ENCODE data around the gene ACOXL.

Gene ACOXL

DNA sequence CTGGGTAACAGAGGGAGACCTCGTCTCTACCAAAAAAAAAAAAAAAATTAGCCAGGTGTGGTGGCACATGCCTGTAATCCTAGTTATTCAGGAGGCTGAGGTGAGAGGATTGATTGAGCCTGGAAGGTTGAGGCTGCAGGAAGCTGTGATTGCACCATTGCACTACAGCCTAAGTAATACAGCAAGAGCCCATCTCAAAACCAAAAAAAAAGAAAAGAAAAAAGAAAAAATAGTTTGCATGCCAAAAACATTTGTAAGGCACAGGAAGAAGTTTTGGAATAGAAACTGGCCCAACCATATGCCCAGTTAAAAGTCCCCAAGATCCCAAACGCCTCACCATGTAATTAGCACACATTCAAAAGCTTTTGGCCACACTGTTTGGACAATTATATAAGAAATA, 13.4 kb upstream of the ACOXL start:
- no peak for DNase-seq

DNA sequence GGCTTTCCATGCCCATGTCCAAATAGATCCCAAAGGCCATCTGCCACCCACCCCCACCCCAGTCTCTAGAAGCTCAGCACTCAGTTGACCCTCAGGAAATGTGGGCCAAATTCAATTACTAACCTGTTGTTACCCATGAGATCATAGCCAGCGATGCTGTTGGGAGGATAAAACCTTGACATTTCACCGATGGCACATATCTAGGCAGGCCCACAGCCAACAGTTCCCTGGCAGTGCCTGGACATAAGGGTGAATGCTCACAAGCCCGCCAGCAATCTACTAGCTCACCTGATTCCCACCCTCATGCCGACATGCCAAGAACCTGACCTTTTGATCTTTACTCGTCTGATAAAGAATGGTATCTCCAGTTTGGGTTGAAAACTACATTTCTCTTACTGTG, 11.8 kb upstream of the ACOXL start:
- no peak for DNase-seq

DNA sequence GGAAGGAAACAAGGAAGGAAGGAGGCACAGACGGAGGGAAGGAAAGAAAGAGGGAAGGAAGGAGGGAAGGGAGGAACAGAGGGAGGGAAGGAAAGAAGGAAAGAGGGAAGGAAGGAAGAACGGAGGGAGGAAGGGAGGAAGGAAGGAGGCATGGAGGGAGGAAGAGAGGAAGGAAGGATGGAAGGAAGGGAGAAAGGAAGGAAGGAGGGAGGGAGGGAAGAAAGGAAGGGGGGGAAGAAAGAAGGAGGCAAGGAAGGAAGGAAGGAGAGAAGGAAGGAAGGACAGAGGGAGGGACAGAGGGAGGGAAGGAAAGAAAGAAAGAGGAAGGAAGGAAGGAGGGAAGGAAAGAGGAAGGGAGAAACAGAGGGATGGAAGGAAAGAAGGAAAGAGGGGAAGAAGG, 7.6 kb upstream of the ACOXL start:
- DNase-seq = no peak

DNA sequence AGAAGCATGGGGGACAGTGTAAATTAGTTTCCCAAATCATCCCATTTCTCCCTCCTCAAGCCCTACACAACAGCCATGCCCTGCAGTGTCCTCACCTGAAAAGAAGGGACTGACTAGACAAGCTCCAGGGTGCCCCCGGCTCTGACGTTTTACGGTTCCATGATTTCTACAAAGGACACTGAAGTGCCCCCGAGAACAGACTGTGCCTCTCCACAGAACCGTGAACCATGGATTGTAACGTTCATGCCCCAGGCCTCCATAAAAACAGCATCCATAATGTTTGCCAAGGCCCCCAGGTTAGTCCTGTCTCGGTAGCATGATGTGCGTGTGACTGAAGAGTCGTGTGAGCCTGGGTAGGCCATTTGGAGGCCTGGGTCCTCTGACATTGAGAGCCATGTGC, 7.0 kb upstream of the ACOXL start:
- DNase-seq = no peak

DNA sequence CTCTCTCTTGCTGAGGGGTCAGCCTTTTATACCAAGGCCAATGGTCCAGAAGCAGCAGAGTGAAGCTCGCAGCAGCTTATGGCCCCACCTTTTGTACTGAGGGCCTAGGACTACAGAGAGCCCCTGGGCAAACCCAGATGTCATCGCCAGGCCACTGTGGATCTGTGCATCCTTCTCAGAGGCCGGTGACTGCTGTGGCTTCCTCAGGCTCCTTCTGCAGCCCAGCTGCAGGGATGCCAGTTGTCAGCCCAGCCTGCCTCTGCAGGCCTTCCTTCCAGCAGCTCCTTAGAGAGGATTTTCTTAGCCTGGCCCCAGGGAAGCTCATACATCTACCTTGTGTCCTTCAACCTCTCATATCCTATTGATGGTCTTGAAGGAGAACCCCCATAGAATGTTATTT, 6.5 kb upstream of the ACOXL start:
- no peak for DNase-seq

DNA sequence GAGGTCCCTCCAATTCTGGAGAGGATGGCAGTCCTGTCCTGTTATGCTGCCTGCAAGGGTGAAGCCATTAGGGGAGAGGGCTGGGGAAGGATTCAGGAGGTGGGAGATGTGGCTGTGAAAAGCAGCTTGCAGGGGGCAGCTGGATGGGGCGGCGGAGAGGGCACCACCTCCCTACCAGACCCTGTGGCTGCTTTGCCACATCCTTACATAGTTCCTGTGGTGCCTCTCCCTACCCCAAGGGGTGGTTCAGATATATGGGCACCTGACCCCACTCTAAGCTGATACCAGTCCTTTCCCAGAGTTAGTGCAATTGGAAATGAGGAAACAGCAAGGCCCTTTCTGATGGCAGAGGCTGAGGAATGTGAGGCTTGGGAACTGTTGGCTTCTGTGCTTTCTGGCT, 6.1 kb upstream of the ACOXL start:
- DNase-seq = no peak

DNA sequence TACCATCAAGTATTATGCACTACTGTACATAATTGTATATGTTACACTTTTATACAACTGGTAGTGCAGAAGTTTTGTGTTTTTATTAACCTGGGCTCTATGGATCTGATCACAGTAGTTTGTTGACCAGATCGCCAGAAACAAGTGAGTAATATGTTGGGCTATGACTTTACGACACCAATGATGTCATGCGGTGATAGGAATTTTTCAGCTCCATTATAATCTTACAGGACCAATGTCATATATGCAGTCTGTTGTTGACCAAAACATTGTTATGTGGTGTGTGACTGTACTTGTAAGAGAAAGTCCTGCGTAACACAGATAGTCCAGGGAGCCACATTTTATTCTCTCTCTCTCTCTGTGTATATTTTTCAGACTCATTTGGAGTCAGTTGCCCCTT, 4.5 kb upstream of the ACOXL start:
- no peak for DNase-seq

DNA sequence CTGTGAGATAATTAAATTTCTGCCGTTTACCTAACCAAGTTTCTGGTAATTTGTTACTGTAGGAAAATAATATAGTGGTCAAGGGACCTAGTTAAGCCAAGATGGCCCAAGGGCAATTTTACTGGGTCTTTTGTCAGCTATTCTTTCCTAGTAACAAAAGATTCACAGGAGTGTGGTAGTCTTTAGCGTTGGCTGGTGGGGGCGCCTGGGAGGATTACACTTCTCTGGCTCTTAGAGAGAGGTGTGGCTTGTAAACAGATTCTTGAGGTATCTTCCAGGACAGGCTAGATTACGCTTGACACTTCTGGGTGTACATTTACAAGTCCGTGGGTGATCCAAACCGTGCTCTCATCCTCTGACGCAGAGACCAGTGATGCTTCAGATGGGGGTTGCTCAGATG, 3.3 kb upstream of the ACOXL start:
- no peak for DNase-seq

DNA sequence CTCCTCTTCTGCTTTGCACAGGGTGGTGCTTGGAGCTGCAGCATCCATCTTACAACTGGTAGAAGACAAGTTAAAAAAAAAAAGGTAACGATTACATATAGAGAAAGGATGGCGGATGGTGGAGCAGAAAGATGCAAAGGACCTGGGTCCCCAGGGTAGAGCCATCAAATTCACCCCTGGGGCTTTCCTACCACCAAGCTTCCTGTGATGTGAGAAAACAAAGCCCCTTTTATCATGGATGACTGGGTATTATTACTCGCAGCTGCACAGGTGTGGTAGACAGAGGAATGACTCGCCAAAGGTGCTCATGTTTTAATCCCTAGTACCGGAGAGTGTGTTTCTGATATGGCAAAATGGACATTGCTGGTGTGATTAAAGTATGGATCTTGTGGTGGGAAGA, 1.3 kb upstream of the ACOXL start:
- no peak for DNase-seq

DNA sequence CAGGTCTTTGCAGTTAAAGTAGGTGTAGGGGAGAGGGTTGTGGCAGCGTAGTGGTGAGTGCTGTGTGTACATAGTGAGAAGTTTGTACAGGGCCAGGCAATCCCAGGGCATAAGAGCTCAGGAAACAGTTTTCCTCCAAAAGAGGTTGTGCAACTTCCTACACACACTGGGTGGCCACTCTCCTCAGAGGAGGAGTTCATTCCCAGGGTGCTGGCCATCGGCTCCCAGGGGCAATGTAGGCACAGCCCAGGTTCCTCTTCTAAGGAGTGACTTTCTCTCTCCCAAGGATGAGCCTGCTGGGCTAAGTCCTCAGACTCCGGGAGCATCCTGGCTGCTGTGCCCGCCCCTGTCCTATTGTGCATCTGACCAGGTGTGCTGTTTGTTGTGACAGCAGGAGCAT, 3.0 kb downstream of the ACOXL start:
- DNase-seq = no peak

DNA sequence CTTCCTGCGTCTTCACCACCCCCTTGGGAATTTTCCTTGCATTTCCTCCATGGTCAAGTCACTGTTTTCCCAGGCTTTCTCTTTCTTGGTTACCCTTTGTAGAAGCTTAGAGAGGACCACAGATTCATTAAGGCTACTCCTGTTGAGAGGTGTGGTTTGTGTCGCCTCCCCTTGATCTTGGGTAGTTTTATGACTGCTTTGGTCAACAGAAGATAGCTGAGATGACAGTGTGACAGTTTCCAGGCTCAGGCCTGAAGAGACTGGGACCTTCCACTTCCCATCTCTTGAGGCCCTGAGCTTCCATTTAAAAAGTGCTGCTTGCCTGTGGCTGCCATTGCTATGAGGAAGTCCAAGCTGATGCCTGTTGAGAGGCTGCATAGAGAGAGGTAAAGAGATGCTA, 5.4 kb downstream of the ACOXL start:
- DNase-seq = no peak

DNA sequence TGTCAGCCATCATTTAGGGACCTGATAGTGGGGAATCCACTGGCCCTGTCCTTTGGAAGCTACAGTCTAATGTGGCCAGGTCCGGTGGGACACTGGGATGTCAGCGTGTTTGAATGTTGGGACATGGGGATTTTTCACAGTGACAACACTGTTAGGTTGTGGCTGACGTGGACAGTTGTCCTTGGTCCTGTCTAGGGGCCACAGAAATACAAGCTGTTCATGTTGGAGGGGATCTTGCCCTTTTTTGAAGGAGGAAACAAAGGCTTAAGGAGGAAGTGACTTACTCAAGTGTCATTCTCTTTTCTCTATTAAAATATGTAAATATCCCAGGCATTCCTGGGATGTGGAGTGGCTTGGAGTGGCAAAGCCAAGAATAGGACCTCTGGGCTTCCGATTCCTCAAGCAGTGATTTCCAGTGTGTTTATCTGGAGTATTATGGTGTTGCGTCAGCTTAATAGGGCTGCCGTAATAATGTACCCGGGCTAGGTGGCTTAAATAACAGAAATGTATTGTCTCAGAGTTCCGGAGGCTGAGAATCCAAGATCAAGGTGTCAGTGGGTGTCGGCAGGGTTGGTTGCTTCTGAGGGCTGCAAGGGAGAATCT, 8.5 kb downstream of the ACOXL start:
- DNase-seq = no peak

DNA sequence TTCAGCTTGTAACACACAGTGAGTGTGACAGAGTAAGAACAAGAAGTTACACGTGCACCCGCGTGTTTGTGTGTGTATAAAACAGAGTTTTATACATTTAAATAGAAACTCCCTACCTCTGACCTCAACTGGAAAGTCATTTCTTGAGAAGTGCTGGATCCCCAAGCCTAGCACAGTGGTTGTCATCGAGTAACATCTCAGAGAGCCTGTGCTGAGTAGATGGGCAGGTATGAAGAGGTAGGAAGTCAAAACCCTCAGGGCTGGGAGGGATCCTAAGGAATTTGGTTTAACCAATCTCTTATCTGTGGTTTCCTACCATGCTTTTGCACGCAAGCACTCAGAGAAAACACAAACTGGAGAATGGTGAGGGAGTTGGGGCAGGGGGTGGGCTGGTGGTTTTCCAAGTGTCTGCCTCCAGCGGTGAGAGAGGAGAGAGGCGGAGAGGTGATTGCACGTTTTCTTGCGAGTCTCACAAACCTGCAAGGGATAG, 9.2 kb downstream of the ACOXL start:
- DNase-seq = no peak

DNA sequence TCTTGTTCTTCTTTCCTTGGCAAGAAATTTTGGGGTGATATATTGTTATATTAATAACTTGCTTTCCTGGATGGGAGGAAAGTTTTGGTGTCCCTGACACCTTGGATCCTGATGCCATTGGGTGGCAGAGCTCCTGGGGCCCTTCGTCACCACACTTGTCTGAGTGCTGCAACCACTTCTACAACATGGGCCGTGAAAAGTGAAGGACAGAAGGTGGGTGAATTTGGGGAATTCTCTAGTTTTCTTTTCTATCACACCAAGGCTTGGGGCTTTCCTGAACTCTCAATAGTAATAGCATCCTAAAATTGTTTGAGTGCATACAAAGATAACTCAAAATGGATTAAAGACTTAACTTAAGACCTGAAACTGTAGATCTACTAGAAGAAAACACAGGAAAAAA, 10.0 kb downstream of the ACOXL start:
- DNase-seq = no peak

DNA sequence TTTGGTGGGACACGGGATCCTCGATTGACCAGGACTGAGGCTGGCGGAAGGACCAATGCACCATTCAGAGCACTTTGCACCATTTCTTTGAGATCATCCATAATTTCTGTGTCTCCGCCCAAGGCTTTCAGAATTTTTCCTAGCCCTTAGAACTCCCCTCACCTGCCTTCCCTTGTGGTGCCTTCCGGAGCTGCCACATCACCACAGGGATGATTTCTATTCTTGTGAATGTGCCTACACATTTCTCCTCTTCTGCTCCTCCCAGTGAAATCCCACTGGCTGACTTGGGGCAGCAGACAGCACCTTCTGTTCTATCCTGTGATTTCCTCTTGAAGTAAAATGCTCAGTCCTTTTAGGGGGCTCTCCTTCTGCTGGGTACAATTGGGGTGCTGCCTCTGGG, 11.2 kb downstream of the ACOXL start:
- no peak for DNase-seq

DNA sequence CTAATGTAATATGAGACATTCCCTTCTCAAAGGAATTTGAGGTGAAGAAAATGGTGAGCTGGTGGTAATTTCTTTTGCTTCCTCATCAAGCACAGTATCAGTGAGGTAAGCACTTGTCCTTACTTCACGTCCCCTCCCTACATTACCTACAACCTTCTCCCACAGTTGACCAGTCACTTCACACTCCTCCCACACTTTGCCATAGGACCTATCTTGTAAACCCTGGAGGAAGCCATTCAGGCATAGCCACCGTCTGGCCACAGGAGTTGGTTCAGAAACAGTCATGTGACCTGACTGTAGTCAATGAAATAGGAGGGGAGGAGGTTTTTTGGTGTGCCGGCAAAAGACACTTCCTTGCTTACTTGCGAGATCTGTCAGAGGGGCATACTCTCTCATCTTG, 12.1 kb downstream of the ACOXL start:
- no peak for DNase-seq

DNA sequence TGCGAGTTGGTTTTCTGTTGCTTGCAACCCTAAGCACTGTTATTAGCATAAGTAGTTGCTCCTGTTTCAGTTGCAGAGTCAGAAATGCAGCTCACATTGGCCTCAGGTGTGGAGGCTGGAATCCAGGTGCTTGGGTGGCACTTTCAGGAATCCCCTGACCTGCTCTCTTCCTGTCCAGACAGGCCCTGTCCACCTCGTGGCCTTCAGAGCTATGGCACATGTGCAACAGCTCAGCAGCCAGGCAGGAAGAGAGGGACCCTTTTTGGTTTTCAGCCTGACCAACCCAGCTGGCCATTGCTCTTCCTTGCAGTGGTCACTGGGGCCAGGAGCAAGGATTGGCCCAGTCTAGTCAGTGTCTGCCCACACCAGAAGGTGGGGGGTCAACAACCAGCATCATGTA, 12.7 kb downstream of the ACOXL start:
- DNase-seq = no peak

DNA sequence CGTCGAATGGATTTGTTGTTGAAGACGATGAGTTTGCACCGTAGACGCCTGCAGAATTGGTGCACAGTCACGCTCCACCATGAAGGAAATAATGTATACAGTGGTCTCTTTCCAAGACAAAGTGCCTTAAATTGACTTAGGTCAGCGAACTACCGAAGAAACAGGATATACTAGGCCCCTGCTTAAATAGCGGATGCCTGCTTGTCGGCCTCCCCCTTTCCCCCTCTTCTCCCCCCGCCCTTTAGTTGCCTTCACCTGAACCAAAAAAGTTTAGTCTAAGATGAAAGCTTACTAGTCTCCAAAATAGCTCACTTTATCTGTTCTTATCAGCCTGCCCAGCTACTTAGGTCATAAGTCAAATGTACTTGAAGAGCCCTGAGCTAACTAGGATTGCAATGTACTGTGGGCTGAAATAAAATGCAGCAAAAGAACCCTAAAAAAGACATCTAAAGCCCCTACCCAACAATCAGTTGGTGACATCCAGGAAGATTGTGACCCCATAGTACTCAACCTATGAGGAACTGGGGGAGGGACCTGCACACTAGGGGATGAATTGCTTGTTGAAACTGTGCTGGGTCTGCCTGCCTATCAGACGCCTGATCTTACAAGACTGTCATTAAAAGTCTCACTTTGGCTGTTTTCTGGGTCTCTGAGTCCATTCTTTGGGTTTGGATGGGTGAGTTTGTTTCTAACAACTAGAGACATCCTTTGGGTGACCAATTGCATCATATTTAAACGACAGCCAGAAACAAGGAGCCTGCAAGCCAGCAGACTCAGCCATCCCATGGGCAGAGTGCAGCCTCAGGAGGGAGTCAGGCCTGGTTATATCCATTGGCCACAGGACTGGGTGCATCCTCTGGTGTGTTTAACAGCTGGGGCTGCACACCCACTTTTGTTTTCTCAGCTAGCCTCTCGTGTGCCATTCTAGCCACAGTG, 14.5 kb downstream of the ACOXL start:
- no peak for DNase-seq

DNA sequence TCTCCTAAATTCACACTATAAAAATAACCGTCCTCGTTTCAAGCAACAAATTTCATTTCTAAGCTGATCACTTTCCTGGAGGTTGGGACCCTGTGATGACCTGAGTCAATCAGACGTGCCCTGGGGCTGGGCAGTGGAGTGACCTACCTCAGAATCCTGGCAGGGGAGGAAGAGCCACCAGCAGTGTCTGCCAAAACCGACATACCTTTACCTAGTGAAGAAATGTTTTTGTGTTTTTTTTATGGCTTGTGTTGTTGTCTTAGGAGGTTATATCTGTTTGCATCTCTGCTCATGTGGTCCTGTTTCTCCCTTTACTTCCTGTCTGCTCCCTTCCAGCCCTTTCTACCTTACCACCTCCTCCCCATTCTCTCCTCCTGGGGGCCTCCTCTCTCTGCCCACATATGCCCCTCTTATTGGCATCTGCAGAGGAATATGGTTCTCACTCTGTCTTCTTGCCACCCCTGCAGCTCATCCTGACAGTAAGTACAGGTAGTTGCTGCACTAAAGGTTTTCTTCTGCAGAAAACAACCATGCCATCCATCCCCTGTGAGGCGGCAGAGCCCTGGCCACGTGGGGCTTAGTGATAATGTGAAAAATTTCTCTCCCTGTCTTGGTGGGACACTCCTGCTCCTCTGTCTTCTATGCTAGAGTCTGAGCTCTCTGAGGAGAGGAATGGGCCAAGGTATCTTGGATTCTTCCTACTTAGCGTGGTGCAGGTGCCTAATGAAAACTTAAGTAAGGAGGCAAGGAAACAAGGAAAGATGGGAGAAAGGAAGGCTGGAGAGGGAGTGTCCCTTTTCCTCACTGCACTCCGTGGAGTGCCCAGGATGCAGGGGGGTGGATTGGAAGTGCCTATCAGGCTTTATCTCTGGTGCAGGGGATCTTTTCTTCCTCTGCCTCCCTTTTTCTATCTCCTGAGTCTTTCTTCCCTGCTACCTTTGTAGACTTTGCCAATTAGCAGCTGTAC, 15.4 kb downstream of the ACOXL start:
- no peak for DNase-seq

DNA sequence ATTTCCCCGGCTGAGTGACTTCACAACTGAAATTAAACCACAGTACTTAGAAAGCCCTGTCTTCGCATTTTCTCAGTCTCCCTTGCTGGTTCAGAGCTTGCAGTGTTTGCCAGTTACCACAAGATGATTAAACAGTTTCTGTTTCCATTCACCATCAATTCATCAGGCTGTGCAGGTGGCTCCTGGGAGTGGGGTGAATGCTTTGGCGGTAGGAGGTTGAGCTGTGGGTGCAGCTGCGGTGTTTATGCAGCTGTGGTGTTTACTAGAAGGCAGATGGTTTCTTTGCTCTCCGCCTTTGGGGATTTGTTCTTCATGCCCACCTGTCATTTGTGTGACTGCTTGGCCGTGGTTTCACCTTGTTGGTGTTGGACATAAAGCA, 16.1 kb downstream of the ACOXL start:
- peak; percentile 71 for DNase-seq

DNA sequence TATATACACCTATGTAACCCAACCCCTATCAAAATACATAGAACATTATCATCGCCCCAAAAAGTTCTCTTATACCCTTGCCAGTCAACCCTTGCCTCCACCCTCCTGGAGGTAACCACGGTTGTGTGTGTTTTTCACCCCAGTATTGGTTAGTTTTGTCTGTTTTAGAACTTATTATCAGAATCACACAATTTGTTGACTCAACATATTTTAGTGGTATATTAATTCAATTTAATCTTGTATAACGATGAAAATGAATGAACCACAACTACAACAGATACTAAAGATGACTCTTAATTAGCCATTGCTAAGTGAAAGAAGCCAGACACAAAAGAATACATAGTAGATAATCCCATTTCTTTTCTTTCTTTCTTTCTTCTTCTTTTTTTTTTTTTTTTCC, 19.3 kb downstream of the ACOXL start:
- no peak for DNase-seq

DNA sequence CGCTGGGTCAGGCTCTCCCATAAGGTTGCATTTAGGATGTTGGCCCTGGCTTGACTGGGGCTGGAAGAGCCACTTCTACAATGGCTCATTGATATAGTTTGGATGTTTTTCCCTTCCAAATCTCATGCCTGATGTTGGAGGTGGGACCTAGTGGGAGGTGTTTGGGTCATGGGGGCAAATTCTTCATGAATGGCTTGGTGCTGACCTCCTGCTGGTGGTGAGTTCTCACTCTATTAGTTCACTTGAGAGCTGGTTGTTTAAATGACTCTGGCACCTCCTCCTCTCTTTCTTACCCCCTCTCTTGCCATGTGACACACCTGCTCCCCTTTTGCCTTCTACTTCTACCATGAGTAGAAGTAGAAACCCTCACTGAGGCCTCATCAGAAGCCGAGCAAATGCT, 20.5 kb downstream of the ACOXL start:
- no peak for DNase-seq

DNA sequence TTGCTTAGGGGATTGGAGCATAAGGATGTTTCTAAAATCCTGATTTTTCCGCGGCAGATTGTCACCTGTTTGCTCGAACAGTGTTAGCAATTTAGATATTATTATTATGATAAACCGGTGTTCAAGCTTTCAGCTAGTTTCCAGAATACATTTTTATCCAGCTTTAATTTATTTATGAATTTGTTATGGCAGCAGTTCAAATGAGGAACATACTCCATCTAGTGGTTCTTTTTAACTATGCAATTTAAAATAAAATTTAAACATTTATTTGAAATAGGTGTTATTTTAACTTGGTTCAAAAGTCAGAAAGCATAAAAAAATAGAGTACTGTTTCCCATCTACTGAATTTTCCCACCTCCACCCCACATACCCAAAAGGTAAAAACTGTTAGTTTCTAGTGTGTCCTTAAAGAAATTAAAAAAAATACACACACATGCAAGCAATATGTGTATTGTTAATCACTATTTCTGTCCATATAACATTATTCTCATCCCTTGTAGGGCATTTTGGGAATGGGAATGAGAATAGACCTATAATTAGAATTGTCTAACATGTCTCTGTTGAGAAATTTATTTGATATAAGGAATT, 23.2 kb downstream of the ACOXL start:
- DNase-seq = no peak

All from activated naive CD4-positive, alpha-beta T cell treated with anti-CD3 and anti-CD28 coated beads, Interleukin-2, amount 50 U/mL, for 16 hours (primary cell).